ENCODE data around the gene TDRD12. TPM values are rescaled to one million over a fixed set of nuclear protein-coding genes. Genes with fewer than 3 reads are reported as not detected.
A peak's percentile ranks its signal among the peaks of the same experiment; 100 is the strongest.

TDRD12 gene
- 0.94 TPM for total RNA-seq

GRCh38 chr19:32719611-32720059, at the start of gene TDRD12:
Gene TDRD12, plus strand, starts transcription at chr19:32719767. Its CDS starts 306 bp downstream, at chr19:32720073.
- DNase-seq = no peak

- DNase-seq = no peak
Observed at GRCh38 chr19:32671883-32672593, 47.5 kb upstream of the TDRD12 start.

- no peak for DNase-seq
Observed at GRCh38 chr19:32672841-32673240, 46.7 kb upstream of the TDRD12 start.

GRCh38 chr19:32673573-32673972, 46.0 kb upstream of the TDRD12 start:
- DNase-seq = no peak

- no peak for DNase-seq
Observed at GRCh38 chr19:32674153-32674930, 45.2 kb upstream of the TDRD12 start.

GRCh38 chr19:32674931-32675719, 44.4 kb upstream of the TDRD12 start, which contains the start of gene ANKRD27:
Gene ANKRD27, minus strand, starts transcription at chr19:32675180. Its CDS starts 16,165 bp downstream, at chr19:32659015.
- DNase-seq = peak; percentile 97

GRCh38 chr19:32675720-32676185, 43.8 kb upstream of the TDRD12 start, which contains the start of gene RGS9BP:
Gene RGS9BP, plus strand, starts transcription at chr19:32675848. Its CDS starts 416 bp downstream, at chr19:32676264.
- peak; percentile 64 for DNase-seq

GRCh38 chr19:32676186-32676894, 43.2 kb upstream of the TDRD12 start:
- DNase-seq = no peak

GRCh38 chr19:32676895-32677359, 42.6 kb upstream of the TDRD12 start:
- no peak for DNase-seq

- DNase-seq = no peak
Observed at GRCh38 chr19:32677657-32678056, 41.9 kb upstream of the TDRD12 start.

- no peak for DNase-seq
Observed at GRCh38 chr19:32680986-32681385, 38.6 kb upstream of the TDRD12 start.

GRCh38 chr19:32682317-32682716, 37.2 kb upstream of the TDRD12 start:
- no peak for DNase-seq

- DNase-seq = no peak
Observed at GRCh38 chr19:32686847-32687475, 32.6 kb upstream of the TDRD12 start.

GRCh38 chr19:32687681-32688080, 31.9 kb upstream of the TDRD12 start:
- DNase-seq = no peak

GRCh38 chr19:32688311-32688710, 31.3 kb upstream of the TDRD12 start:
- no peak for DNase-seq

GRCh38 chr19:32691291-32691951, 28.1 kb upstream of the TDRD12 start, which contains the start of gene NUDT19:
Gene NUDT19, plus strand, starts transcription at chr19:32691821. Its CDS starts 140 bp downstream, at chr19:32691961.
- peak; percentile 82 for DNase-seq

GRCh38 chr19:32691952-32692726, 27.4 kb upstream of the TDRD12 start:
- peak; percentile 47 for DNase-seq

GRCh38 chr19:32692727-32693061, 26.9 kb upstream of the TDRD12 start:
- no peak for DNase-seq
